Mammary microvascular endothelial cell (primary cell): ENCODE results near the gene PROCR. TPM values are rescaled to one million over a fixed set of nuclear protein-coding genes. Genes with fewer than 3 reads are reported as not detected.

Experiments used
- total RNA-seq: library from RNA; depleted of rRNA; stranded (reverse); fragments of >200 nt; gene quantifications from 2 replicates; pipeline ENCODE4 v1.2.3, GENCODE V29; 2015

Gene PROCR
- 206 and 215 TPM in 2 replicates for total RNA-seq

DNA sequence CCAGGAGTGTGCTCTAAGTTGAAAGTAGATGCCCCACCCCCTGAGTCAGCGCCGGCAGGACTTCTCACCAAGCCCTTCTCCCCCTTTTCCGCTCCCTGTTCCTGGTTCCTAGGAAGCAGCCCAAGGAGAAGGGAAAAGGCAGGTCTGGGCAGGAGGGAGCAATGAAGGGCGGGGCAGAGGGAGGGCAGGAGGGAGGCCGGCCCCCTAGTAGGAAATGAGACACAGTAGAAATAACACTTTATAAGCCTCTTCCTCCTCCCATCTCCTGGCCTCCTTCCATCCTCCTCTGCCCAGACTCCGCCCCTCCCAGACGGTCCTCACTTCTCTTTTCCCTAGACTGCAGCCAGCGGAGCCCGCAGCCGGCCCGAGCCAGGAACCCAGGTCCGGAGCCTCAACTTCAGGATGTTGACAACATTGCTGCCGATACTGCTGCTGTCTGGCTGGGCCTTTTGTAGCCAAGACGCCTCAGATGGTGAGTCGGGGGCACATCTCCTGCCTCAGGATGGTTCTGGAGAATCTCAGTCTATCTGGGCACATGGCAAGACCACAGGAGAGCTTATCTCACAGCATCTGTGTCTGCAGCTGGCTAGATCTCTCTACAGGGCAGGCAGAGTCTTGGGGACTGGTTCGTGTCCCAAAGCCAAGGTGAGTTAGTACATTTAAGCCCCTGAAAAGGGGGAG is at the start of gene PROCR:
TSS of gene PROCR (plus strand) at position 320 of the 681 bp plus-strand sequence. CDS start at position 403, 83 bp downstream.

DNA sequence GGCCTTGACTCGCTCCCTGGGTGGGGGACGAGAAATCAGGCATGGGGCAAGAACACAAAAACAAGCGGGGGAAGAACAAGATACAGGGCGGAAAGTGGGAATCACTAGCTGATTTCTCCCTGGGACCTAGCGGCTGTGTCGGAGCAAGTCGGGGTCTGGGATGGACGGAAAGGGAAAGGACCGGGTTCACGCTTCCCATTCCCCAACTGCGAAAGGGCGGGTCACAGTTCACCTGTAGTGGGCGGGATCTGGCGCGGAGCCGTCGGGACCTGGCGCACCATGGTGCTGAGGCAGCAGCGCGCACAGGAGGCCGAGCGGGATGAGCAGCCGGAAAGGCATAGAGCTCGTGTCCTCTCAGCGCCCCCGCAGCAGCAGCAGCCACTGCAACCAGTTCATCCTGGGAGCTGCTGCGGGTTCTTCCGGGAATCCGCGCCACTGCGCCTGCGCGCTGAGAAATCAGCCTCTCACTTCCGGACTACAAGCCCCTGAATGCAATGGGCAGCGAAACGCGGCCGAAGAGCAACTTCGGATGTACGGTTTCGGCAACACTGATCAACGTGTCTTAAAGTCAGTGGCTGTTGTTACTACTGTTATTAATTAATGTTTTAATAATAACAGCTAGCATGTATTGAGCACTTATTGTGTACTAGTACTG is 24.8 kb upstream of the PROCR start, which contains the start of gene EDEM2:
TSS of gene EDEM2 (minus strand) at position 417 of the 655 bp plus-strand sequence. CDS start at position 339, 78 bp downstream.

DNA sequence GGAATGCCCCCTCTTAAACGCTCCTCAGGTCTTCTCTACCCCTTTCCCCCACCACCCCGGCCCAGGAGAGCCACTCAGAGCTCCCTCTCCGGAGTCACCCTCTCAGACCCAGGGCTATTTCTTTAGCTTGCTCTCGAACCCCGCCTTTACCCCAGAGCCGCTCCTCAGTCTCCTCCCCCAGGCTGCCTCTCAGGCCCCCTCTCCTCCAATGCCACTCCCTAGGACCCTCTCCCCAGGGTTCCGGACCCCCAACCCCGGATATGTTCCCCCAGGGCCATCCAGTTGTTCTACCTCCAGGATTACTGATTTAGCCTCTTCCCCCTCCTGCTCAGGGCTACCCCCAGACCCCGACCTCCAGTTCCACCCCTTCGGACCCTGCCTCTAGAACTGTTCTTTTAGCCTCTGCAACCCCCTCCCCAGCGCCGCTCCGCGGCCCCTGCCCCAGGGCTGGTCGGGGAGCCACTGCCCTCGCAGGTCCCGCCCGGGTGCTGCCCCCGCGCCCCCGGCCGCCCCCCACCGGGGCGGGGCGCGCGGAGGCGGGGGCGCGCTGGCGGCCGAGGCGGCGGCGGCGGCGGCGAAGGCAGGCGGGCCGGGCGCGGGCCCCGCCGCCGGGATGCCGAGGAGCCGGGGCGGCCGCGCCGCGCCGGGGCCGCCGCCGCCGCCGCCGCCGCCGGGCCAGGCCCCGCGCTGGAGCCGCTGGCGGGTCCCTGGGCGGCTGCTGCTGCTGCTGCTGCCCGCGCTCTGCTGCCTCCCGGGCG is 54.4 kb downstream of the PROCR start, which contains the start of gene MMP24:
TSS of gene MMP24 (plus strand) at position 565 of the 758 bp plus-strand sequence. CDS start at position 614, 49 bp downstream.

Other genes with a start within 250 kb of the PROCR start
- gene GSS, start 216.3 kb upstream of the PROCR start, total RNA-seq = 90.5 and 103 TPM in 2 replicates
- gene MYH7B, start 216.2 kb upstream of the PROCR start, total RNA-seq = not detected in 2 replicates
- 84.5 and 91.6 TPM in 2 replicates for gene TRPC4AP, start 79.3 kb upstream of the PROCR start, total RNA-seq
- gene EDEM2, start 24.7 kb upstream of the PROCR start, total RNA-seq = 49.2 and 57.6 TPM in 2 replicates
- gene MMP24, start 54.6 kb downstream of the PROCR start, total RNA-seq = 0.07 and 0.44 TPM in 2 replicates
- gene MMP24OS, start 106.0 kb downstream of the PROCR start, total RNA-seq = 29.7 and 31.3 TPM in 2 replicates
- gene EIF6, start 112.7 kb downstream of the PROCR start, total RNA-seq = 195 and 206 TPM in 2 replicates
- not detected in 2 replicates for gene FAM83C, start 120.4 kb downstream of the PROCR start, total RNA-seq
- 25.5 and 32.4 TPM in 2 replicates for gene UQCC1, start 239.9 kb downstream of the PROCR start, total RNA-seq